HG02610 (cell line): ENCODE measurements around the gene BCL2L13.
"Not testable (repeated sequence)": the region's sequence is repeated elsewhere in the genome, so short reads cannot be mapped to it uniquely, and the experiment has no call there.

Source experiments
- ATAC-seq: cut with Tn5 transposase; IDR thresholded peaks from one replicate; pipeline ENCODE4 v1.9.1; 2021; ENCODE audit warnings: mild to moderate bottlenecking, moderate library complexity; ENCODE audit not compliant: unreplicated experiment

Gene BCL2L13

DNA sequence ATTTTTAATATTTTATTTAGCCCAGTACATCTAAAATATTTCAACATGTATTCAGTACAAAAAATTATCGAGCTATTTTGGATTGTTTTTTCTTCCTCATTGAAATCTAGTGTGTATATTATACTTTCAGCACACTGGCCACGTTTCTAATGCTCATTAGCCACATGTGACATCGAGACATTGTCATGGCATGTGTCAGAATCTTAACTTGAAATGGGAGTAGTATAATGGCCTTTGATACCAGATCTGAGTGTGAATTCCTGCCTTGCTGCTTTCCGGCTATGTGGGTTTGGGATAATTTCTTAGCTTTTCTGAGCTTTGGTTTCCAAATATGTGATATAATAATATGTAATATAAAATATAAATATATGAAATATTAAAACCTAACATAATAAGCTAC lies 54.3 kb downstream of the BCL2L13 start:
- no peak for ATAC-seq

DNA sequence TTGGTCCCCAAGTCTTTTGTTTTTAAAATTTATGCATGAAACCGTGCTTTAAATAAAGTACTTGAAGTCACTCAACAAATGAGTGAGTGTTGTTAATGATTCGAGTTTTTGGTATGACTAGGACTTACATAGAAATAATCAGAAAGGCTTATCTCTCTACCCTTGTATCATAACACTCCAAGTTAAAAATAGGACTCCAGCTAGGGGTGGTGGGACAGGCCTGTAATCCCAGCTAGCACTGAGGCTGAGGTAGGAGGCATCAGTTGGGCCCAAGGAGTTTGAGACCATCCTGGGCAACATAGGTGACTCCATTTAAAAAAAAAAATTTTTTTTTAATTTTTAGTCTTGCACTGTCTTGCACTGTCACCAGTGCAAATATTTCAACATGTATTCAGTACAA lies 55.6 kb downstream of the BCL2L13 start:
- no peak for ATAC-seq

DNA sequence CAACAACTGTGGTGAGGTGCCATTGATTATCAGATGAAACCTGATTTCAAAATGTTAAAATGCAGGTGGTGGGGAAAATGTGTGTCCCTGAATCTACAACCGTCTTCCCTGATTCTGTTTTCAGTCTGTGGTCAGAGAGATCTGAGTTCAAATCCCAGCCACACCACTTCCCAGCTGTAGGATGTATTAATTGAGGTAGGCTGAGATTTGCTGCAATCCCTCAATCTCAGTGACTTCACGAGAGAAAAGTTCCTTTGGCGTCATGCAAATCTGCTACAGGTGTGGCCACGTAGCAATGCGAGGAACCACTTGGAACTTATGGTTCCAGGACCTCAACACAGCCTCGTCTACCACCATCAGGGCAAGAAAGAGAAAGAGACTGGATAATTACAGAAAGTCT lies 56.2 kb downstream of the BCL2L13 start:
- no peak for ATAC-seq

DNA sequence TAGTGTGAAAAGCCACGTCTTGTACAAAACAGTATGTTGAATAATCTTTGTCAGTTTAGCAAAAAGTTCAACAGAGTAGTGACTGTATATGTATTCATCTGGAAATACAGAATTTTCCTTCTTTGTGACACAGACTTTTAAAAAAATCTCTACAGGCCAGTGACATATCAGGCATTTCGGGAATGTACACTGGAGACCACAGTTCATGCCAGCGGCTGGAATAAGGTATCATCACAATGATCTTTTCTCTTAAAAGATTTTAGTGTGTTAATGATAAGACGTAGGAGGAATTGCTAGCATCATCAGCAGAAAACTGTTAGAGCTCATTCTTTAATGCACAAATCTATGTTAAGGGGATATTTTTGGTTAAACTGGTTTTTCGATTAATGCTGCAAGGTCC lies 57.4 kb downstream of the BCL2L13 start:
- ATAC-seq, result no peak

DNA sequence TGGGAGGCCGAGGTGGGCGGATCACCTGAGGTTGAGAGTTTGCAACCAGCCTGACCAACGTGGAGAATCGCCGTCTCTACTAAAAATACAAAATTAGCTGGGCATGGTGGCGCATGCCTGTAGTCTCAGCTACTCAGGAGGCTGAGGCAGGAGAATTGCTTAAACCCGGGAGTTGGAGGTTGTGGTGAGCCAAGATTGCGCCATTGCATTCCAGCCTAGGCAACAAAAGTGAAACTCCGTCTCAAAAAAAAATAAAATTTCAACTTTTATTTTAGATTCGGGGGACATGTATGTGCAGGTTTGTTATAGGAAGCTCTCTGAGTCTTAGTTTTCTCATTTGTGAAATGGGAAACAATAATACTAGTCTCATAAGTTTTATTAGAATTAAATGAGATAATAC lies 58.6 kb downstream of the BCL2L13 start:
- ATAC-seq, result not testable (repeated sequence)

DNA sequence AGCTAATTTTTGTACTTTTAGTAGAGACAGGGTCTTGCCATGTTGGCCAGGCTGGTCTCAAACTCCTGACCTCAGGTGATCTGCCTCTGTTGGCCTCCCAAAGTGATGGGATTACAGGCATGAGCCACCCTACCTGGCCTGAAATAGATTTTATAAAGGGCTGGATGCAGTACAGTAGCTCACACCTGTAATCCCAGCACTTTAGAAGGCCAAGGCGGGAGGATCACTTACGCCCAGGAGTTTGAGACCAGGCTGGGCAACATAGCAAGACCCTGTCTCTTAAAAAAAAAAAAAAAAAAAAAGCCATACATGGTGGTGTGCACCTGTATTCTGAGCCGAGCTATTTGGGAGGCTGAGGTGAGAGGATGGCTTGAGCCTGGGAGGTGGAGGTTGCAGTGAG lies 59.7 kb downstream of the BCL2L13 start:
- ATAC-seq, result not testable (repeated sequence)

DNA sequence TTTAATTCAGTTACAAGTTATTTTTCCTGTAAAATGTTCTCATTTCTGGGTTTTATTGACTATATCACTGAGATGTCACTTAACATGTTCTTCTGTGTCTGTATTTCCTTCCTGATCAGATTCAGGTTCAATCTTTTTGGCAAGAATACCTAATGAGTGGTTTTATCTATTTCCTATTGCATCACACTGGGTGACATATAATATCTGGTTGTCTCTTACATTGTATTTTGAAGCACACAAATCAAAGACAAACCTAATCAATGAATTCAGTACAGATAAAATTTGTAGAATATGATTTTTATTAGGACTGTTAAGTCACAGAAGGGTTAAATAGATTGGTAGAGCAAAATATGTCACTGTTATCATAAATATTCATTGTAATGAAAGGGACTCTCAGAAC lies 60.4 kb downstream of the BCL2L13 start:
- no peak for ATAC-seq

DNA sequence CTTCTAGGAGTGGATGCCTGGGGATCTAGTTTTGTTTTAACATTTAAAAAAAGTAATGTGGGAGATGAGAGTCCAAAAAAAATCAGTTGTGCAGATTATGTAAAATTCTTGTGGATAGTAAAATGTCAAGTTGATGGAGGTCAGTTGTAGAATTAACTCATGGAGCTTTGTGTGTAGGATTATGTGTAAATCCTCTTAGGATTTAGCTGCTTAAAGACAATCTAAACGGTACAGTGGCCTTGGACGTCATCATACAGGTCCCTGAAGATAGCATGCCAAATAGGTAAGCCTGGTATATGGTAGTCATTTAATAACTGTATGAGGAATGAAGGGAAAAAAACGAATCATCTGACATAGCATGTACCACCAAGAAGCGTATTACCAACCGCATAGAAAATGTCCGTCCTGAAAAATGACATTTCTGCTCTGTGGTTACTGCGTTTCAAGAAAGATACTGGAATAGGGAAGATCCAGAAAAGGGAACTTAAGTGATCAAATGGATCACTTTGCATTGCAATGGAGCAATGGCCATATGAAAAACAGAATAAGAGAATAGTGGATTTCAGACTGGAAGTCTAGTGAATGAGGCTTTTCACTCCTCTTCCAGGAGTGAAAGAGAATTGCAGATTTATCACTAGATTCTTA lies 61.3 kb downstream of the BCL2L13 start:
- no peak for ATAC-seq

DNA sequence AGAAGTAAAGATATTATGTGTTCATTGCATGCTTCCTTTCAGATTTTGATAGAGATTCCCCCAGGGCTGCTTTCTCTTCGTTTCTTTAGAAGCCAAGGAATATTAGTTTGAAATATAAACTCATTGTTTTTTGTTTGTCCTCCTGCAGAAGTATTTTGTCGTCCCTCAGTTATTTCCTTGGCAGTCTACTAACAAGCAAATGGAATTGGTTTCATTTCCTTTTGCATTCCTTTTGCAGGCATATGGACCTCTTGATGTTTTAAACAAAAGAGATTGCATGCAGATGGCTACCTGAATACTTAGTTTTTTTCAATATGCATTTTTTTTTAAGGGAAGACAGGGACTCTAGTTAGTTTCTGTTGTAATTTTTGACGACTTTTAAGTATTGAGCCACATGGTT lies 62.2 kb downstream of the BCL2L13 start:
- no peak for ATAC-seq

DNA sequence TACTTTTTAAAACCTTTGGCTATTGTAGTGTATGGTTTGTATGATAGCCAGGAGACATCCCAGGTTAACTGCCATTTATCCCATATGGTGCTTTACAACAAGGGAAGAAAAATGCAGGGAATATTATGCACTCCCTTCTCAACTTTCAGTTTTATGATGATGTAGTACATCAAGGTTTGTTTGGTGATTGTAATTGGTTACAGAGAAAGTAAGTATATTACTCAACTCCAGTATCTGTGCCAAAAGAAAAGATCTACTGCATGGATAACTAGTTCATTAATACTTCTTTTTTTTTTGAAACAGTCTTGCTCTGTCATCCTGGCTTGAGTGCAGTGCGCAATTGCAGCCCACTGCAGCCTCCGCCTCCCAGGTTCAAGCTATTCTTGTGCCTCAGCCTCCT lies 65.3 kb downstream of the BCL2L13 start:
- no peak for ATAC-seq

DNA sequence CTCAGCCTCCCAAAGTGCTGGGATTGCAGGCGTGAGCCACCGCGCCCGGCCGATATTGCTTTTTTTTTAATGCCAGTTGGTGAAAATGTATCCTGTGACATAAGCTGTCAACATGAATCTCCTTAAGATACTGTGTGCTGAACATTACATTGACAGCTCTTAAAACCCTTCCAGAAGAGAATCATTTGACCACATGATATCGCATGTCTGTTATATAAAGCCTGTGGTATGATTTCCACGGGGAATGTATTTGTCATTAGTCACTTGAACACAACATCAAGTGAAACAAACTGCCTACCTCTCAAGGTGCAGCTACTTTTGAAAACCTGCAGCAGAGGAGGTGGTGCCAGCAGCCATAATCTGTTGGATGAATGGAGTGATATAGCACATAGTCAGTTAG lies 67.0 kb downstream of the BCL2L13 start:
- ATAC-seq, result no peak

DNA sequence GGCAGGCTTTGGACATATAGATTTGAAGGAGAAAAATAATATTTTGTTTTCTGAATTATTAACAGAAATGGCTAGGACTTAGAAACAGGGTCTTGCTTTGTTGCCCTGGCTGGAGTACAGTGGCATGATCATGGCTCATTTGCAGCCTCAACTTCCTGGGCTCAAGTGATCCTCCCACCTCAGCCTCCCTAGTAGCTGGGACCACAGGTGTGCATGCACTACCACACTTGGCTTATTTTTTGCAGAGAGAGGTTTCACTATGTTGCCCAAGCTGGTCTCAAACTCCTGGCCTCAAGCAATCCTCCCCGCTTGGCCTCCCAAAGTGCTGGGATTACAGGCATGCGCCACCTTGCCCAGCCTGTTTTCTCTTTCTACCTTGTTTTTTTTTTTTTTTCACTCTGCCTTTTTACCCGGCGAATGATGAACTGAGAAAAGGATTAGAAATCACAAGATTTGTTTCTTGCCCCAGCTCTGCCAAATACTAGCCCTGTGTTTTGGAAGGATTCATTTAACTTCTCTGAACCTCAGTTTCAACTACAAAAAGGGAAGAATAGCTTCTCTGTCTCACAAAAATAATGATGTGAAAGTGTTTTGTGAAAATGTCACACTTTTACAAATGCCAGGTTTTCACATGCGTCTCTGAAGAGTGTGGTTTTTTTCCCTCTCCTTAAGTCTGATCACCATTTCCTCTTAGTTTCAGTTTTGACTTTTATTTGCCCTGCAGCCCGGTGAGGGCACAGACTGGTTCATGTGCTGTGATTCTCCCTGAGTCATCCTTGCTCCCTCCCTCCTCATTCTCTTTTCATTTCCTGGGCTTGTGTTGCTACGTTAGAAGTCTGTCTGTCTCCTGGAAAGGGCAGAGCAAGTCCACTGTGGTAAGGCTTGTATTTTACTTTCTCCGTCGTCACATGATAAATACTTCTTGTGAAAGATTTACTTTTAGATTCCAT lies 67.7 kb downstream of the BCL2L13 start:
- ATAC-seq, result peak; percentile 70

DNA sequence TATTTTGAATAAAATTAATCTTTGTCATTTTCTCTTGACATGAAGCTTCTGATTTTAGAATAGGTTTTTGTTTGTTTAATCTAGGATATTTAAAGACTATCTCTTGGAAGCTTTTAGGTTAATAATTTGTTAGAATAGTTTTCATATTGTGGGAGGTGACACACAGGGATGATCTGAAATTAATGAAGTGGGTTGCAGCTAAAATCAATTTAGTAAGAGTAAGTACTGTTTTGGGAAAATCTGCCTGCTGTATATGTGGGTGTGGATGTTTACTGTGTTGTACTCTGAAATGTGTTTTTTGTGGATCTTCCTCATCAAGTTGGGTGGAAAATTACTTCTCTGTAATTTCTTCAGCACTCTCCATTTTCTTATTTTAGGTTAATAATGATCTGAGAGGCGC lies 68.4 kb downstream of the BCL2L13 start:
- no peak for ATAC-seq

DNA sequence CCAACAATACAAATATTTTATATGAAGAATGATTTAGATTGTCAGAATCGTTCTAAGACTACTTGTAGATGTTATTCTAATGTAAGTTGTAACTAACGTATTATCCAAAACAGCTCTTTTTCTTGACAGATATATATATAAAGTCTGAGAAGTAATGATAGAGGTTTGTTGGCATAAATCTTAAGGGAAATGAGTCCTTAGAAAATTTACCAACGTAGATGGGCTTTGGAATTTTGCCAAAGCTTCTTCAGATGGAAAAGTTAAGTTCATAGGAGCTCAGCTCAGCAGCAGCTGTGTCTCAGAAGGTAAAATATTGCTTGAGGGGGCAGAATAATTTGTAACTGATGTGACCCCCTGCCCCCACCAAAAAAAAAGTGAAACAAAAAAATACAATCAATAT lies 69.0 kb downstream of the BCL2L13 start:
- no peak for ATAC-seq

DNA sequence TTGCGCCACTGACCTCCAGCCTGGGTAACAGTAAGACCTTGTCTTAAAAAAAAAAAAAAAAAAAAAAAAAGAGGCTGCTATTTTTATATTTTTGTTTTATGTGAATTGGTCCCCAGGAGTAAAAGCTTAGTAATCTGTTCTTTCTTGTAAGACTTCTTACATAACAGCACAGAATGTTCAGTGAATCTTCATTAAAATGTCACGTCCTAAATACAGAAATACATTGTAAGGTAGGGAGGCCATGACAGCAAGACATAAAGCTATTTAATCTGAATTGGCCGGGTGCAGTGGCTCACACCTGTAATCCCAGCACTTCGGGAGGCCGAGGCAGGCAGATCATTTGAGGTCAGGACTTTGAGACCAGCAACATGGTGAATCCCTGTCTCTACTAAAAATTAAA lies 71.5 kb downstream of the BCL2L13 start:
- ATAC-seq, result no peak

DNA sequence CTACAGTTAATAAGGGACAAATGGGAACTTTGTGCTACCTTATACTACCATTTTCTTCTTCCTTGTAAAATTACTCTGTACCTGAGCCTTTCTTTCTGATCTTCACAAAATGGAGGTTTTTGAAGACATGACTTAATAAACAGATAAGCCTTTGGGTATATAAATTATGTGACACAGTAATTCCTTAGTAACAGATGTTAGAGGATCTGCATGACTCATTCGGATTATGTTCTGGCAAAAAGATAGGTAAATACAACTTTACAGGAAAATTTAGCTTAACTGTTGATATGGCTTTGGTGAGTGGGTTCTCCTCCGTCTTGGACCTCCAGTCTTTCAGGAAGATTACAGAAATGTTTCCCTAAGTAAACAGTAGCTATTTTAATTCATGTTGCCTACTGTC lies 73.9 kb downstream of the BCL2L13 start:
- no peak for ATAC-seq

DNA sequence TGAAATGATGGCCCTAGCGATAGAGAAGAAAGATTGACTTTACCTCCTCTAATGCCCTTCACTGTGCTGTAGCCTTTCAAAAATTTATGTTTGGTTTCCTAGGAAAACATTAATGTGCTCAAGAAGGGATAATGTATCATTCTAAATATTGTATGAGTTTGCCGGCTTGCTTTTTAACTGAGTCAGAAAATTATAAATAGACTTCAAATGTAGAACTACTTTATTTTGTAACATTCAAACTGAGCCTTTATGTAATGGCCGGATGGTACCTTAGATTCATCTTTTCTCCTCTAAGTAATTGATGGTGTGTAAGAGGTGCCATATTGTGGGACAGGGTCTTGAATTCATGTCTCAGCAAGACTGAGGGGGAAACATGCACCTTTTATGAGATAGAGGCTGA lies 78.0 kb downstream of the BCL2L13 start:
- no peak for ATAC-seq

DNA sequence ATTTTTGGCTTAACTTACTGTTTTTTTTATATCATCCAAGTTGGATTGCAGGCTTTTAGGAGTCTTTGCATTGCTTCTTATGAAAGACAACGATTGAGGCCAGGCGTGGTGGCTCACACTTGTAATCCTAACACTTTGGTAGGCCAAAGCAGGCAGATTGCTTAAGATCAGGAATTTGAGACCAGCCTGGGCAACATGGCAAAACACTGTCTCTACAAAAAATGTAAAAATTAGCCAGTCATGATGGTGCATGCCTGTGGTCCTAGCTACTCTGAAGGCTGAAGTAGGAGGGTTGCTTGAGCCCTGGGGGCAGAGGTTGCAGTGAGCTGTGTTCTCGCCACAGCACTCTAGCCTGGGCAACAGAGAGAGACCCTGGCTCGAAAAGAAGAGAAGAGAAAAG lies 79.2 kb downstream of the BCL2L13 start:
- no peak for ATAC-seq

DNA sequence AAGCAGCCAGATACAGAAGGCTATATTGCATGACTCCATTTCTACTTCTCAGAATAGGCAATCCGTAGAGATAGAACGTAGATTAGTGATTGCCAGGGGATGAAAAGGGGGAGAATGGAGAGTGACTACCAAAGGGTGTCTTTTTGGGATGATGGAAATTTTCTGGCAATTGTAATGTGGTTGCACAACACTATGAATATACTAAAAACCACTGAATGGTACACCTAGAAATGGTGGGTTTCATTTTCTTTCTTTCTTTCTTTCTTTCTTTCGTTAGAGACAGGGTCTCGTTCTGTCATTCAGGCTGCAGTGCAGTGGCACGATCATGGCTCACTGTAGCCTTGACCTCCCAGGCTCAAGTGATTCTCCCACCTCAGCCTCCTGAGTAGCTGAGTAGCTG lies 81.4 kb downstream of the BCL2L13 start:
- ATAC-seq, result no peak

DNA sequence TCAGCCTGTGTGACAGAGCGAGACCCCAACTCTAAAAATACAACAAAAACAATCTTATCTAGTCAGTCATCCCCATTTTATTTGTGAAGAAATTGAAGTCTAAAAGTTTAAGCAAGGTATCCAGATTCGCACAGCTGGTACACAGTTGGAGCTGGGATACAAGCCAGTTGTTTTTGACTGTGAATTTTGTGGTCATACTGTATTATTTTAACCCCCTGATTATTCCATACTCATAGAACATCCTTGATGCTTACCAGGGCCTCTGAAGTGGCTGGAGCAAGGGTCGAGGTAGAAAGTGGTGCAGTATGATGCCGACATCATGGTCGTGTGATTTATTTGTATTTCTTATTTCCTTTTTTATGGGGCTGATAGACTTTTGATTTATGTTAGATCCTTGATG lies 85.7 kb downstream of the BCL2L13 start:
- ATAC-seq, result no peak

DNA sequence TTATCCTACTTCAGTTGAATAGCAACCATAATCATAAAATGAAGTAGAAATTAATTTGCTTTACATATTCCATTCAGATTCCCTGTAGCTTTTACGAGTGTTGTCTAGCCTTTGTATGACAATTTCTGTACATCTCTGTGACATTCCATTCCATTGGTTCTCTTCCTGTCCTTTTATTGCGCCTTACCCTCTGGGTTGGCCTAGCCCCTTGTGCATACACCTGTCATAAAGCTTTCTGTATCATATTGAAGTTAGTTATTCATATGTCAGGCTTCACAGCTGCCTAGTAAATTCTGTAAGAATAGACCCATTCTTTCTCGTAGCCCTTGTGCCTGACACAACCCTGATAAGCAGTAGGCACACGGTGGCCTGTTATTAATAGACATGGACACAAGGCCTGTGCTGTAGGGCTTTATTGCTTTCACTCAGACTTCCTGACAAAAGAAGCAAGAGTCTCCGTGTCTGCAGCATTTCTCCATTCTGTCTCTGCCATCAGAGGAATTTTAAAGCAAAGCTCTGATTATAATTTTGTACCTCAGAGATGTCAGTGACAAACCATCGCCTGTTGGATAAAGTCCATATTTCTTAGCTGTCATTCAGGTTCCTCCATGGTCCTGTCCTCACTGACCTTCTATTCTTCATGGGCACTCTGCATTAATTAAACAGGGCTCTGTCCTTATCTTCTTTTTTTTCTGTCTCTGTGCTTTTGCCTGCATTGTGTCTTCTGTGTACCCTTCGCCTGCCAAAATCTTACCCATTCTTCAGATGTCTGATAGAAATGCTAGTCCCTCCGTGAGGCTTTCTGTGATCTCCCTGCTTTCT lies 86.3 kb downstream of the BCL2L13 start:
- ATAC-seq, result no peak

DNA sequence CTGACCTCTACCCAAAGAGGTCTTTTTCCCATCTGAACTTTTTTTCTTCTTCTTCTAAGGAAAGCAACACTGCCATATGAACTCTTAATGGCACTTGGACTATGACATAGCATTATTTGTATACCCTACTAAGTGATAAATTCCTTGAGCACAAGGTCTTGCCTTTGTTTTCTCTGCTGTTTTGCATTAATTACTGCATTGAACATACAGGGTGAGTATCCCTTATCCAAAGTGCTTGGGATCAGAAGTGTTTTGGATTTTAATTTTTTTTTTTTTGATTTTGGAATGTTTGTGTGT lies 86.9 kb downstream of the BCL2L13 start:
- no peak for ATAC-seq
